GM21737 (cell line): Measurements from ENCODE around the gene ACTR1B.
"Not testable (repeated sequence)": the region's sequence is repeated elsewhere in the genome, so short reads cannot be mapped to it uniquely, and the experiment has no call there.

ENCODE experiments used
- ATAC-seq: cut with Tn5 transposase; IDR thresholded peaks from one replicate; pipeline ENCODE4 v1.9.1; 2021; ENCODE audit warnings: mild to moderate bottlenecking, moderate library complexity; ENCODE audit not compliant: unreplicated experiment

Gene ACTR1B

DNA sequence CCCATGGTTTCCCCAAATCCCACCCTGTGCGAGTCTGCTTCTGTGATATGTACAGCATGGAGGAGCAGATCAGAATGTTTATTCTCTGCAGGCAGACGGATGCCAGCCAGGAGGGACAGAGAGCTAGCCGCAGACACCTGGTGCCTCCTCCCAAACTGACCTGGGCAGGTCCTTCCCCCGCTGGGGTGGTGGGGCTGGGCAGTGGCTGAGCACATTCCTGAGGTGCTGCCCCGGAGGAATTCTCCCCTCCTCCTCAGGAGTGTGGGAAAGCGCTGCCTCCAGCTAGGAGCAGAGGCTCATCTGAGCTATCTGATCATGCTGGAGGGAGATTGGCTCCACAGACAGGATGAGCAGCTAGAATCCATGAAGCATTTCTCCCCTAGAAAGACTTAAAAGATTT, 27.3 kb upstream of the ACTR1B start:
- no peak for ATAC-seq

DNA sequence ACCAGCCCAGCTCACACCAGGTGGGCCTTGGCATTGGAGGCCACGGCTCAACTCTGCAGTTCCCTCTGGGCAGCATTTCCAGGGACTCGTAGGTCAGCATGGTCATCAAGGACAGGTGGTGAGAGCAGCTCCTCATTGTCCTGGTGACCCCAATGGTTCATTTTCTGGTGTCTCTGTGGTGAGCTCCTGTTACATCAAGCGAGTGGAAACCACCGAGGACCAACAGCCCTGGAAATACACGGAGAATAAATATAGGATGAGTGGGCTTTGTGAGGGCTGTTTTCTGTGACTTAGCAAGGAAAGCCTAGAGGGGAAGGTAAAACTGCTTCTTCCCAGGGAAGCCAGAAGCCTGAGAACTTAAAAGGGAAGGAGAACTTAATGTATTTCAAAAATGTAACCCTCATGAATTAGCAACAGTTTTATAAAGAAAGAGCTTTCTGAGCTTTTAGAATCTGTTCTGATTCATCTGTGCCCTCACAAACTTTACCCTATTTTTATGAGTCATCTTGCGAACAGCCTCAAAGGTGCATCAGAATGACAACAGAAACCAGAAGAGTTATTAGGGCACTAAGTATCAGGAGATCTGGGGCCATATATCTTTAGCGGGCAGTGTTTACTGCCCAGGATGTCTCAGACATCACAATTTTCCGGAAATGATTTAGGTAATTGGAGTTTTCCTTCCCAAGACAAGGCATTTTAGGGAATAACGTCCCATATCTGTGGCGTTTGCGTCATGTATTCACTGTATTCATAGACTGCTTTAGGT, 24.4 kb upstream of the ACTR1B start:
- no peak for ATAC-seq

GRCh38 chr2:97687235-97687634, 23.4 kb upstream of the ACTR1B start:
- not testable (repeated sequence) for ATAC-seq

- ATAC-seq: no peak
These were observed 14.5 kb upstream of the ACTR1B start for GRCh38 chr2:97678298-97678697.

DNA sequence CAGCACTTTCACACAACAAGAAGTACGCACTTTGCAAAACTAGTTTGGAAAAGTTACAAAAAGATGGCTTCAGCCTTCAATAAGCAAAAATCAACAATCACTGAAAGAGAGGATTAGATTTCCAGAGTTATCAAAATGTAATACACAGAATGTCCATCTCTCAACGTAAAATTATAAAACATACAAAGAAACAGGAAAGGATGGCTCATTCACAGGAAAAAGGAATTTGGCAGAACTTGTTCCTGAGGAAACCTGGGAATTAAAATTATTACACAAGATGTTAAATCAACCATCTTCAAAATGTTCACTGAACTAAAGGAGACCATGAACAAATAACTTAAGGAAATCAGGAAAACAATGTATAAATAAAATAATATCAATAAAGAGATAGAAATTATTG, 13.6 kb upstream of the ACTR1B start:
- no peak for ATAC-seq

DNA sequence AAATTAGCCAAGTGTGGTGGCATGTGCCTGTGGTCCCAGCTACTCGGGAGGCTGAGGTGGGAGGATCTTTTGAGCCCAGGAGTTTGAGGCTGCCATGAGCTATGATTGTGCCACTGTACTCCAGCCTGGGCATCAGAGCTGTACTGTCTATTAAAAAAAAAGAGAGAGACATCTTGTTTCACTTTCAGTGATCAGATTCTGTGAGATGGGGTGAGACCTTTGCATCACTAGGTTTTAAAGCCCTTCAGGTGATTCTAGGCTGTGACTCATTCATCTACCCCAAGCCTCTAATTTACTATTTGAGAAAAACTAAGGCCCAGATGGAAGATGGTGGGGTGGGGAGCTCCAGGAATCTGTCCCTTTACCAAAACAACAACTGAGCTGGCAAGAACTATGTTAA, 12.8 kb upstream of the ACTR1B start:
- ATAC-seq: no peak

DNA sequence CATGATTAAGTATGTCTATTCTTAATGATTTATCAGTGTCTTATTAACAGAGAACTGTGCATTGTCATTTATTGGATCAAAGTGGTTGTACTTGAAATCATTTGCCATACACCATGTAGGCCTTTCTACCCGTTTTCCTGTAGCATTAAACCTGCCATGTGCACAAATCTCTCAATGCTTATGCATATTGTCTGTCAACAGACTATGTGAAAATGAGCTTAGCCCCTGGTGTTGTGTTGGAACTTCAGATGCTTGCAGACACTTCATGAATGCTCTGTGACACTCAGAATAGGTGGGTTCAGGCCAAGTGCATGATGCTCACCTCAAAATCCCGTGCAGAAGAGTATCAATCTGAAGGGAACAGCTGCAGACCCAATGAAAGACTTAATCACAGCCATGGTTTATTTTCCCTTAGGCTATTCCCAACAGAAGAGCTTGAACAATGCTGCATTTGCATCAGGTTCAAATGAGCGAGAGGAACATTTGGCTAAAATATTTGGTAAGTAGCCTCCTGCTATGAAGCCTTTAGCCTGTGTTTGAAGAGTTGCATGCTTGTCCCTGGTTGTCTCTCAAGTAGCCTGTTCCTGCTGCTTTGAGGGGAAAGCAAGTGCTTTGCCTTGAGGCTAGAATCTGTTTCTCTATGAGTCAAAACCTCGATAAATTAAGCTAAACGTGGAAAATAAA, 11.7 kb upstream of the ACTR1B start:
- ATAC-seq: no peak

- ATAC-seq: no peak
These were observed 10.1 kb upstream of the ACTR1B start for GRCh38 chr2:97673915-97674283.

GRCh38 chr2:97673182-97673914, 9.5 kb upstream of the ACTR1B start:
- ATAC-seq: no peak

- ATAC-seq: not testable (repeated sequence)
These were observed 8.8 kb upstream of the ACTR1B start for GRCh38 chr2:97672606-97673140.

DNA sequence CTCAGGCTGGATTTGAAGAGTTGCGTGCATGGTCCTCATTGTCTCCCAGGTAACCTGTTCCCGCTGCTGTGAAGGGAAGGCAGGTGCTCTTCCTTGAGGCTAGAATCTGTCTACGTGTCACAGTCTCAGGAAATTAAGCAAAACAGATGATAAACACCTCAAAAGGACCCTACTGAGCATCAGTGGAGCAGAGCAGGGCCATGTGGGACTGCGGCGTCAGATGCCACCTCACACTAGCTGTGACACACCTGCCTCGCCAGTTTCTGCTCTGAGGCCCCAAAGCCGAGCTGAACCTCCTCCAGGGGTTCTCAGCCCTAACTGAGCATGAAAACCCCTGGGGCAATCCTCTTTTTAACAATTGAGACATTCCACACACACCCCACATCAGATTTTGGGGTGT, 7.7 kb upstream of the ACTR1B start:
- ATAC-seq: no peak

DNA sequence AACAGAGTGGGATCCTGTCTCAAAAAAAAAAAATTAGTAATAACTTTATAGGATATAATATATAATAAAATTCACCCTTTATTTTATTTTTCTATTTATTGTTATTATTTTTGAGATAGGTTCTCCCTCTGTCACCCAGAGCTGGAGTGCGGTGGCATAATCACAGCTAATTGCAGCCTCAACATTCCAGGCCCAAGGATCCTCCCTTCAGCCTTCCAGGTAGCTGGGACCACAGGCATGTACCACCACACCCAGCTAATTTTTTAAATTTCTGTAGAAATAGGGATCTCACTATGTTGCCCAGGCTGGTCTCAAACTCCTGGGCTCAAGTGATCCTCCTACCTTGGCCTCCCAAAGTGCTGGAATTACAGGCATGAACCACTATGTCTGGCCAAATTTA, 6.6 kb upstream of the ACTR1B start:
- no peak for ATAC-seq

DNA sequence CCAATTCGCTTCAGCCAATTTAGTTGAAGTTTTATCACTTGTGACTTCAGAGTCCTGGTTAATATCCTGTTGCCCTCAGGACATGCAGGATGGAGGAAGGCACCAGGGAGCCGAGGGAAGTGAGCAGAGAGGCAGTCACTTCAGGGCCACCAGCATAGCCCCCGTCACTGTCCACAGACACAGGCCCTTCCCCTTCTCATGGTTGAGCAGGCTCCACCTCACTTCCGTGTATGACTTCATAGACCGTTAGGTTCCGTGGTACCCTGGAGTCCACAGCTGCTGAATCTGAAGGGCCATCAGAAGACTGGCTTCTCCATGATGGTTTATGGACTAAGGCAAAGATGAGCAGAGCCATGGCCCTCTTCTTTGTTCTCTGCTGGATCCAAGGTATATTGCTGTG, 5.6 kb upstream of the ACTR1B start, which contains the start of gene C2orf92:
C2orf92 (plus strand) TSS at position 266 of the 400 bp plus-strand sequence; CDS start at position 342, 76 bp downstream.
- ATAC-seq: no peak

- ATAC-seq: no peak
These were observed 759 bp upstream of the ACTR1B start for GRCh38 chr2:97664636-97664970.

DNA sequence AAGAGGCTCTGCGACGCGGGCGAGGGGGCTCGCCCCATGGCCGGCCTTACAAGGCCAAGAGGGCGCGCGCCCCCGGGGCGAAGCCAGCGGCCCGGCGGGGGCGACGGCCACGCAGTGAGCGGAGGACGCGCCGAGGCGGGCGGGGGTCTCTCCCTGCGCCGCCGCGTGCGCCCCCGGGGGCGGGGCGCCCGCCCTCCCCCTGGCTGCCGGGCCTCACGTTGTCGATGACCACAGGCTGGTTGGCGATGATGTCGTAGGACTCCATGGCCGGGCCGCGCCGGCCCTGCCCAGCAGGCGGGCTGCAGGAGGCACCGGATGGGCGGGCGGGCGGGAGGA, 250 bp downstream of the ACTR1B start:
- ATAC-seq: peak; percentile 46

DNA sequence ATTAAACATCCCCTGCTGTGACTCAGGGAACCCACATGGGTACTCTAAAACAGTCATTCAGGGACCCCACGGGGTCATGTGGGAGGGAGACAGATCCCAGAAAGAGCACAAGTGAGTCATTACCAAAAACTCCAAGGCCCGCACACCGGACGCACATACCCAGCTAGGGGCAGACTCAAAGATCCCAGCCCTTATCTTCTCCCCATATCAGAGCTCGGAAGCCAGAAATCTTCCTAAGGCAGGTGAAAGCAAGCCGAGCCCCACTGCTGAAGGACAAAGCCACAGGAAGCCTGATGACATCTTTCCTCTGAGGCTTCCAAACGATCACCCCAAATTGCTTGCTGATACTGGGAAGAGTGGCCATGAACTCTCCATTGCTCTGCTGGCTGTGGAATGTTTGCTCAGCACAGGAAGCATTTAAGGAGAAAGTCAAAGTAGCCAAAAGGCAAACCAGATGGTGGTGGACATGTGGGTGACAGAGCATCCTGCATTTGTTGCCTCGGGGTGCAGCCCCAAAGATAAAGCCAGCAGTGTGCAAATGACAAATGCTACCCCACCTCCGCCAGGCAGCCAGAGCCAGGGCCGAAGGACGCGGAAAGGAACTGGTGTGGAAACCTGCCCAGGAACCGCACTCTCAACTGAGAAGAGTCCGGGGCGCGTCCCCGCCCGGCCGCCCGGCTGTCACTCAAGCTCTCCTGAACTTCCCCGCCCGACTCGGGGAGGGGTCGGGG, 784 bp downstream of the ACTR1B start:
- peak; percentile 46 for ATAC-seq

DNA sequence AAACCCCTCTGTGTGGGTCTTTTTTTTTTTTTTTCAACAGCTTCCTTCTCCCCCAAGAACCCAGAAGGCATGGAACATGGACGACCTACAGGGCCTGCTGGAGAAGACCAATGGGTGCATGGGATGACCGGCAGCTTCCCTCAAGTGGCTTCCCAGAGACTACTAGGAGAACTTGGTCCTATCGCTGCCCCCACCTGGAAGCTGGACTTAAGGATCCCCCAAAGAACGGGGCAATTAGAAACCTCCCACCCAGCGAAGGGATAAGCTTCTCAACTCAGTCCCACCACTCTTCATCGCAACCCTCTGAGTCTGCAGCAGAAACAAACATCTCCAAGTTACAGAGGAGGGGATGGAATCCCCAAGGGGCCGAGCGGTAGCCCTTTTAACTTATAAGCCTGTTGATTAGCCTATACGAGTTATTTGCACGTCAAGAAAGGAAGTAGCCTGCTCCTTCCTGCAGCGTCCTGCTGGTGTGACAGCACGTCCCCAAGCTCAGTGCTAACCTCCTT, 1.4 kb downstream of the ACTR1B start:
- ATAC-seq: no peak

GRCh38 chr2:97661927-97662326, 1.9 kb downstream of the ACTR1B start:
- ATAC-seq: no peak

DNA sequence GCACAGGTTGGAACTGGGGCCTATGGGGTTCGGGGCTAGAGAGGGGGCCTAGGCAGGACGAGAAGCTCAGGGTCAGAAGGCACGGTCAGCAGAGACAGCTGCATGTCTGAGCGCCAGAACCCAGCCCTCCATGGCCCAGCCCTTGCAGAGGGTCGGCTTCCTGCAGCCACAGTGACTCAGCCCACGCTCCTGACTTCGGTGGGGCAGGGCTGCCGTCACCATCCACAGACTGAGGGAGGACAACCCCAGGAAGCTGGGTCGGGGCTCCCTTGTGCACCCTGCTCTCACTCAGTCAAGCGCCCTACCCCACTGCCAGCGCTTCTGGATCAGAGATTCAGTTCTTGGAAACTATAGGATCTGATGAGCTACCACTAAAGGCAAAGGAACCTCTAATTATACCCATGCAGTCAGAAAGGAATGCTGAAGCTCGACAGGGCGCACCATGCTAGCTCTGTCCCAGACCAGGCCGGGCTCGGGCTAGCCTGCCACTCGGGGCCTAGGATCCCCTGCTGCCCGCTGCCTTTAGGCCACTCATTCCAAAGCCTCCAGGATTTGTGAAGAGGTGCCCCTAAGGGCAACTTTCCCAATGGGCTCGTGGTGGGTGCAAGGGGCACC, 3.0 kb downstream of the ACTR1B start:
- no peak for ATAC-seq

GRCh38 chr2:97660044-97660774, 3.6 kb downstream of the ACTR1B start:
- ATAC-seq: no peak
